WI38 (cell line): ENCODE data around the gene GNGT1.

Experiments
- H3K4me3 ChIP-seq: 2 replicates; pipeline ENCODE4 v1.5.1; 2011; ENCODE audit warnings: low read depth, mild to moderate bottlenecking, control low read depth, low read length
- TF ChIP-seq, protein P1 (sequence below): IDR thresholded peaks from 2 replicates; pipeline ENCODE4 v1.5.1; 2012; ENCODE audit warnings: low read depth, mild to moderate bottlenecking, control low read depth, low read length

GNGT1 gene

DNA sequence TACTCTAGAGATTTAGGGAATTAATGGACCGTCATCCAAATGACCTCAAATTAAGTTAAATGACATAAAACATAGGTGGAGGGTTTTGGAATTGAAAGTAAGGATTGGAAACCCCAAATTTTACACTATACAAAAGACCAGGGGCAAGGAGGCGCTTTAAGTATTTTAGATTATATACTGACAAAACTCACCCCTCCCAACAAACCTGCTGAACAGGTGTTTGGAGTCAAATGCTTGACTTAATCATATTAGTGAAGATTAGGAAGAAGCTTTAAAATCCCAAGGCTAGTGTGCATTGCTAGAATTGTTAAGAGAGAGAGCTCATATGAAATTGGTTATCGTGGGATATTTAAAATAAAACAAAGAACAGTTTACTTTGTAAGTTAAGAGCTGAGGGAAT is at the start of gene GNGT1:
Gene GNGT1, plus strand, starts transcription at position 301 of the 400 bp plus-strand sequence. CDS start 180 bp downstream, outside the sequence.
- TF ChIP-seq, protein P1, sequence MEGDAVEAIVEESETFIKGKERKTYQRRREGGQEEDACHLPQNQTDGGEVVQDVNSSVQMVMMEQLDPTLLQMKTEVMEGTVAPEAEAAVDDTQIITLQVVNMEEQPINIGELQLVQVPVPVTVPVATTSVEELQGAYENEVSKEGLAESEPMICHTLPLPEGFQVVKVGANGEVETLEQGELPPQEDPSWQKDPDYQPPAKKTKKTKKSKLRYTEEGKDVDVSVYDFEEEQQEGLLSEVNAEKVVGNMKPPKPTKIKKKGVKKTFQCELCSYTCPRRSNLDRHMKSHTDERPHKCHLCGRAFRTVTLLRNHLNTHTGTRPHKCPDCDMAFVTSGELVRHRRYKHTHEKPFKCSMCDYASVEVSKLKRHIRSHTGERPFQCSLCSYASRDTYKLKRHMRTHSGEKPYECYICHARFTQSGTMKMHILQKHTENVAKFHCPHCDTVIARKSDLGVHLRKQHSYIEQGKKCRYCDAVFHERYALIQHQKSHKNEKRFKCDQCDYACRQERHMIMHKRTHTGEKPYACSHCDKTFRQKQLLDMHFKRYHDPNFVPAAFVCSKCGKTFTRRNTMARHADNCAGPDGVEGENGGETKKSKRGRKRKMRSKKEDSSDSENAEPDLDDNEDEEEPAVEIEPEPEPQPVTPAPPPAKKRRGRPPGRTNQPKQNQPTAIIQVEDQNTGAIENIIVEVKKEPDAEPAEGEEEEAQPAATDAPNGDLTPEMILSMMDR, result no peak
- no peak within 1 kb of the TSS for H3K4me3 ChIP-seq

DNA sequence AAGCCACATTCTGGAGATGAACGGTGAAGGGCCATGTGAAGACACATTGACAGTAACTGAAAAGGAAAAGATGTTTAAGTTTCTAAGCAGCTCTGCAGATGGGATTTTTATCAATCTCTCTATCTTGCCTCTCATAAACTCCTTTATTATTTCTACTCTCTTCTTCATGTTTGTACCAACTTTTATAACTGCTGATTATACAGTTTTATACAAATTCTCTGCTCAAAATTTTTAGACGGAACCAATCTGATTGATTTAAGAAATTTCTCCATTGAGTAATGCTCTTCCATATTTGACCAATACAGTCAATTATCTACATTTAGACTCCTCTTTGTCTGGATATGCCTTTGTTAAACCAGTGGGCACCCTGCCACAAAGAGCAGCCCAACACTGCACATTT is 47.5 kb upstream of the GNGT1 start:
- H3K4me3 ChIP-seq, result no peak overlapping the region
- TF ChIP-seq, protein P1, result no peak

DNA sequence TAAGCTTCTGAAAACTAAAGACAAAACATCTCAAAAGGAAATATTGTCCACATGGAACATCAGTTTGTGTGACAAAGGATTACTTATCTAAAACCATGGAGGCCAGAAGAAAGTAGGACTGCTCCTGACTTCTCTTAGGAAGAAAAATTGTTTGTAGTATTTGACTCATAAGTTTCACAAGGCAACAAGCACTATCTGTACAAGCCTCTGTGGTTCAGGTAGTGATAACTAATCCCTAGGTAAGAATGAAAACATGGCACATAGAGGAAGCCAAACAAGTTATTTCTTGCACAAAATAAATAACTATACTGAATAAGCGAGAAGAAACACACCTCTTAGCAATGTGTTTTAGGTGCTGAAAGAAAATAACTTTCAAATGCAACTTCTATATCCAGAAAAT is 46.1 kb upstream of the GNGT1 start:
- H3K4me3 ChIP-seq, result no peak overlapping the region
- TF ChIP-seq, protein P1, result no peak

DNA sequence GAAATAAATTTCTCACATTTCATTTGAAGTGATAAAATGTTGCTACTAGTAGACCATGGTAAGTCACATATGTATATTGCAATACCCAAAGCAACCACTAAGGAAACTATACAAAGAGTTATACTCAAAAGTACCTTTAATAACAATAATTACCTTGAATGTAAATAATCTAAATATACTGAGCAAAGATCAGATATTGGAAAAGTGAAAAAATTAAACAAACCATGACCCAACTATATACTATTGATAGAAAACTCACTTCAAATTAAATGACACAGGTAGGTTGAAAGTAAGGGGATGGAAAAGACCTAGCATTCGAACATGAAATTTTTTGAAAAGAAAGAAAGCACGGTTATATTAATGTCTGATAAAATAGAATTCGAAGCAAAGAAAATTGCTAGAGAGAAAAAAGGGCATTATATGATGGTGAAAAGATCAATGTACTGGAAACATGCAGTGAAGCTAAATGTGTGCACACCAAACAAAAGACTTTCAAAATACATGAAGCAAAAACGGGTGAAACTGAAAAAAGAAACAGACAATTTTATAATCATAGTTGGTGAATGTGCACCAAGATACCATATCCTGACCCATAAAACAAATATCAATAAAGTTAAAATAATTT is 44.9 kb upstream of the GNGT1 start:
- no peak overlapping the region for H3K4me3 ChIP-seq
- TF ChIP-seq, protein P1, result no peak; the same call in 1 of the 2 replicates

DNA sequence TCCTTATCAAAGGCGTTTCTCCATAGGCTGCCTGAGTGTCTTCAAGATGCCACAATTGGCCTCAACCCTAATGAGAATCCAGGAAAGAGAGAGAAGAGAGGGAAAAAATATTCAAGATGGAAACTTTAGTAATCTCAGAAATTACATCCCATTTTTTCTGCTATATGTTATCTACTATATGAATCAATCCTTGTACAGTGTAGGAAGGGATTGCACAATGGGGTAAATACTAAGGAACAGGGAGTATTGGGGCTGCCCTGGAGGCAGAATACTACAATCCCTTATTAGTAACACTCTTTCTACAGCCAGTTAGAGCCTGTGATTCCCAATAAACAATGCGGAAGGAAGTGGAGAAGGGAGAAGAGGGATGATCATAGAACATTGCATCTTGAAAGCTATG is 43.7 kb upstream of the GNGT1 start:
- TF ChIP-seq, protein P1, result no peak
- no peak overlapping the region for H3K4me3 ChIP-seq

DNA sequence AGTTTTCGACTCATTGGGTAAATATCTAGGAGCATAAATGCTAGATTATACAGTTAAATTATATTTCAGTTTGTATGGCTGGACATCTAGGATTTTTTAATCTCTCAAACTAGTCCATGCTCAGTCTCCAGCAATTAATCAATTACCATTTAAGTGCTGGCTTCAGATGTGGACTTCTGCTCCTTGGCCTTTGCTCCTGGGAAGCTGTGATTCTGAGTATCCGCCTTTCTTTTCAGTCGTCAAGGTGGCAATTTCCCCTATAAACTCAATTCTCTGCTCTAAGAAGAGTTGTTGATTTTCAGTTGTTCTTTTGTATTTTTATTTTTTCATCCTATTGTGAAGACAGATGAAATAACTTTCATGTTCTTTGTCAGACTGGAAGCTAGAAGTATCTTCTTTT is 39.5 kb upstream of the GNGT1 start:
- H3K4me3 ChIP-seq, result no peak overlapping the region
- TF ChIP-seq, protein P1, result no peak

DNA sequence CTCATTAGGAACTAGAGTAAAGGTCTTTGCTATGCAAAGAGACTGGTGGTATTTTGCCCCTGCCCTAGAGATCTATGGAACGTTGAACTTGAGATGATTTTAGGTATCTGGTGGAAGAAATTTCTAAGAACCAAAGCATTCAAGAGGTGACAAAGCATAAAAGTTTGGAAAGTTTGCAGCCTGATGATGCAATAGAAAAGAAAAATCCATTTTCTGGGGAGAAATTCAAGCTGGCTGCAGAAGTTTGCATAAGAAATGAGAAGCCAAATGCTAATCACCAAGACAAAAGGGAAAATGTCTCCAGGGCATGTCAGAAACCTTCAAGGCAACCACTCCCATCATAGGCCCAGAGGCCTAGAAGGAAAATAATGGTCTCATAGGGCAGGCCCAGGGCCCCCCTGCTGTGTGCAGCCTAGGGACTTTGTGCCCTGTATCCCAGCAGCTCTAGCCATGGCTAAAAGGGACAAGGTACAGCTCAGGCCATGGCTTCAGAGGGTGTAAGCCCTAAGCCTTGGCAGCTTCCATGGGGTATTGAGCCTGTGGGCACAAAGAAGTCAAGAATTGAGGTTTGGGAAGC is 32.3 kb upstream of the GNGT1 start:
- H3K4me3 ChIP-seq, result no peak overlapping the region

More for the DNA sequence above, 32.3 kb upstream of the GNGT1 start:
- TF ChIP-seq, protein P1, result no peak
